Activated CD8-positive, alpha-beta memory T cell treated with anti-CD3 and anti-CD28 coated beads for 24 hours (primary cell): ENCODE results near the gene CDT1.

Experiments
- DNase-seq: peaks from one replicate; pipeline ENCODE4 v3.0.0-alpha.2; 2020

CDT1 gene

DNA sequence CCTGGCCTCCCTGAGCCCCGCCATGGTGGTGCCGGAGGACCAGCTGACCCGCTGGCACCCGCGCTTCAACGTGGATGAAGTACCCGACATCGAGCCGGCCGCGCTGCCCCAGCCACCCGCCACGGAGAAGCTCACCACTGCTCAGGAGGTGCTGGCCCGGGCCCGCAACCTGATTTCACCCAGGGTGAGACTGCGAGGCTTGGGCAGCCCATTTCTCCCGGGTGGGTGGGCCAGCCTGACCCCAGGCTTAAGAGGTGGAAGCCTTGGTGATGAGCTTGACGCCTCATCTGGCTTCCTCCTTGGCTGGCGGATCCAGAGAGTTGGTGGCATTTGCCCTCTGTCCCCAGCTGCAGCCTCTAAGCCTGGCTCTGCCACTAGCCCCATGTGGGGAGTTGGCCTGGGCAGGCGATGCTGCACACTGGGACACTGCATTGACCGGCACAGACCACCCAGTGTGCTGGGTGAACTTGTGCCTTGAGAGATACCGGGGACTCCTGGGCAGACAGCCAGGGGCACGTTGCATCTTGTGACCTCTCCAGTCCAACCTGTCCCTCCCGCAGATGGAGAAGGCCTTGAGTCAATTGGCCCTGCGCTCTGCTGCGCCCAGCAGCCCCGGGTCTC, 3.0 kb downstream of the CDT1 start:
- peak; percentile 66 for DNase-seq

GRCh38 chr16:88807142-88807625, 3.6 kb downstream of the CDT1 start:
- DNase-seq, result no peak

- DNase-seq, result peak; percentile 66
Observed at GRCh38 chr16:88807626-88808453, 4.3 kb downstream of the CDT1 start.

GRCh38 chr16:88809068-88809675, 5.6 kb downstream of the CDT1 start:
- DNase-seq, result peak; percentile 73

DNA sequence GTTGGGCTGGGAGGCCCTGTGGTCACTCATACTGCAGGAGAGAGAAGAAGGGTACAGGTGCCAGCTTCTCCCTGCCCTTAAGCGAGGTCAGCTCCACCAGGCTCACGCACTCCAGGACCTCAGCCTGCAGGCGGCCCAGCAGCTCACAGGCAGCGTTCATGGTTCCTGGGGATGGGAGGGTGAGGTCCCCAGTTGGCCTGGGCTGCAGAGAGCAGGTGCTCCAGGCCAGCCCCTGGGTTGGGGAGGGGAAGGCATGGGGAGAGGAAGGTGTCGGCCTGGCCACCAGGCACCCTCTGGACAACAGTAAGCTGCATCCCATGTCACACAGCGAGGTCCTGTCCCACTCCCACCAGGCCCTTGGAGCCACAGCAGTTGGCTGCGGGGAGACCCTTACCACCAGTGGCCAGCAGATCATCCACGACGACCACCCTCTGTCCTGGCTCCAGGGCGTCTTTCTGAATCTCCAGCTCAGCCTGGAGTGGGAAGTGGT, 6.1 kb downstream of the CDT1 start:
- DNase-seq, result no peak

GRCh38 chr16:88810166-88810911, 6.8 kb downstream of the CDT1 start:
- DNase-seq, result peak; percentile 81

- DNase-seq, result peak; percentile 92
Observed at GRCh38 chr16:88810912-88811768, 7.6 kb downstream of the CDT1 start.

GRCh38 chr16:88811769-88812512, 8.4 kb downstream of the CDT1 start, which contains the start of gene APRT:
Gene APRT, minus strand, starts transcription at chr16:88811928. Its CDS starts 29 bp downstream, at chr16:88811899.
- DNase-seq, result peak; percentile 100

DNA sequence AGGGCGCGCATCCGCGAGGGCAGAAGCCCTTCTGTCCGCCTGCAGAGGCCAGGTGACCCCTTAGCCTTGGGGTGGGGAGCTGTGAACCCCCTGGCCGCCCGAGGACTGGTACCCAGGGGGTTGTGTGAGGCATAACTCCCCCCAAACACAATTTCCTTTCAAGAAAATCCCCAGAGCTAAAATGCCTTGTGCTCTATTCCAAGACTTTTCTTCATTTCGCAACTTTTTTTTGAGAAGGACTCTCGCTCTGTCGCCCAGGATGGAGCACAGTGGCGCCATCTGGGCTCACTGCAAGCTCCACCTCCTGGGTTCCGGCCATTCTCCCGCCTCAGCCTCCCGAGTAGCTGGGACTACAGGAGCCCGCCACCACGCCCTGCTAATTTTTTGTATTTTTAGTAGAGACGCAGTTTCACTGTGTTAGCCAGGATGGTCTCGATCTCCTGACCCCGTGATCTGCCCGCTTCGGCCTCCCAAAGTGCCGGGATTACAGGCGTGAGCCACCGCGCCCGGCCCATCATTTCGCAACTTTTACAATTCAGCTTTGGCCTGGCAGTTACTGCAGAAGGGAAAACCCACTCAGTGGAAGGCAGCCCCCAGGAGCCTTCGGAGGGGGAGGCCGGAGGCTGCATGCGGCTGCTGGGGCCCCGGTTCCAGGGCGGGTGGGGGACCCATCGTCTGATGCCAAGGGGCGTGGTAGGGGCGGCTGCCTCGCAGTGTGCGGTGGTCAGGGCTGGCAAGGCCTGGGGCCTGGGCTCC, 9.1 kb downstream of the CDT1 start:
- DNase-seq, result no peak

DNA sequence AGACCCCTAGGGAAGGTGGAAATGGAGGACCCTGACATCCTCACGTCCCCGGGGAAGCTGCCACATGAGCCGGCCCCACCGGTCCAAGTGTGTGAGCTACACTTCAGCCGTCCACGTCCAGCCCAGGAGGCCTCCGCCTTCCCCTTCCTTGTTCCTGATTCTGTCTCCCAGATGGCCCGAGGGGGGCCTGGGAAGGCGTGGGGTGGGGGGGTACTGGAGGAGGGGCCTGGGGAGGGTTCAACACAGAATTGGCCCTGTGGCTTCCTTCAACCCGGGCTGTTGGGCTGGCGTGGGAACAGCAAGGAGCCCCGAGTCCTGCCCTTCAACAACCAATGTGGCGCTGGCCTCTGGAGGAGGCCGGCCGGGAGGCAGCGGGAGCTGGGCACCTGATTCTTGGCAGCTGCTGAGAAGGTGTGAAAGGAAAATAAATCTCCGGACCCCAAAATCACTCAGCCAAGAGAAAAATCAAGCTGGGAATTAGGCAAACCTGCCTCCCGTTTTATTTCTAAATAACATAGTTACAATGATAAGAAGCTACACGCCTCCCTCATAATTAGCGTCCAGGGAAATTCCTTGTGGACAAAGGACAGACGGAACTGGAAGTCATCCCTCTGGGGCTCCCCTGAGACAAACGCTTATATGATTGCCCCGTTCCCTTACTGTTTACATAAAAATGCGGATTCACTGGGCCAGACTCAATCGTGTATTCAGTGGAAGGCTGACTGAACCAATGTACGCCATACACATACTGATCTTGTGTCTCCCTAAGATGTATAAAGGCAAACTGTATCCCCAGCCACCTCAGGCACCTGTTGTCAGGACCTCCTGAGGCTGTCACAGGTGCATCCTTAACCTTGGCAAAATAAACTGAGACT, 9.9 kb downstream of the CDT1 start:
- no peak for DNase-seq

GRCh38 chr16:88814144-88814502, 10.5 kb downstream of the CDT1 start:
- DNase-seq, result no peak

- DNase-seq, result no peak
Observed at GRCh38 chr16:88815227-88815626, 11.6 kb downstream of the CDT1 start.

DNA sequence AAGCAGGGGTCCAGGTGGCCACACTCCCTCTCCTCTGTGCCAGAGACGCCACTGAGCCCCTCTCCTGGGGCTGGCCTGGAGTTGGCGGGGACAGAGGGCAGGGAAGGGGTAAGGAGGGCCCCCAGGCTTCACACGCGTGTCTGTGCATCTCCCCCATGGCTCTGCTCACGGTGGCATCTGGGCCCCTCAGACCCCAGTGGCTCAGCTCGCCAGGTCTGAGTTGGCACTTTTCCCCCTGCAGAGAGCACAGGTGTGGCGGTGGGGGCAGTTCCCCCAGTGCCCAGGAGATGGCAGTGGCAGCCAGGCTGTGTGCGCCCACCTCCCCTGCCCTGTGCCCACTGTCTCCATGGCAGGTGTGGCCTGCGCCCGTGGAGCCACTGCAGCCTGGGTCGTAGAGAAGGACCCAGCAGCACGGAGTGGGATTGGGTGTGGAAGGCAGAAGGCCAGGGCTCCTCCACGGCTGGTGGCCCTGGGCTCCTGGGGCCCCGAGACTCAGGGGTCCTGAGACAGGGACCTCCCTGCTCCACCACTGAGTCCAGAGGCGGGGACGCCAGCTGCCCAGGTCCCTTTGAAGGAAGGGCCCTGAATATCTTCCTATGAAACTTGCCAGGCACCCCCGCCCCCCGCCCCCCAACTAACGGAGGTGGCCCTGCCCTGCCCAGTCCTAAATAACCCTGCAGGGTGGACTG, 12.5 kb downstream of the CDT1 start:
- peak; percentile 85 for DNase-seq

- DNase-seq, result no peak
Observed at GRCh38 chr16:88816736-88817535, 13.3 kb downstream of the CDT1 start.

- DNase-seq, result no peak
Observed at GRCh38 chr16:88817785-88818574, 14.4 kb downstream of the CDT1 start.

- DNase-seq, result no peak
Observed at GRCh38 chr16:88818575-88818874, 14.9 kb downstream of the CDT1 start.

GRCh38 chr16:88819126-88819525, 15.5 kb downstream of the CDT1 start:
- no peak for DNase-seq
